ENCODE results near the gene RAD23B. TPM values are rescaled to one million over a fixed set of nuclear protein-coding genes. Genes with fewer than 3 reads are reported as not detected.

Gene RAD23B
- total RNA-seq, 4 donors from 2014 or later: 45.7 to 57.4 (median 50.5) TPM

DNA sequence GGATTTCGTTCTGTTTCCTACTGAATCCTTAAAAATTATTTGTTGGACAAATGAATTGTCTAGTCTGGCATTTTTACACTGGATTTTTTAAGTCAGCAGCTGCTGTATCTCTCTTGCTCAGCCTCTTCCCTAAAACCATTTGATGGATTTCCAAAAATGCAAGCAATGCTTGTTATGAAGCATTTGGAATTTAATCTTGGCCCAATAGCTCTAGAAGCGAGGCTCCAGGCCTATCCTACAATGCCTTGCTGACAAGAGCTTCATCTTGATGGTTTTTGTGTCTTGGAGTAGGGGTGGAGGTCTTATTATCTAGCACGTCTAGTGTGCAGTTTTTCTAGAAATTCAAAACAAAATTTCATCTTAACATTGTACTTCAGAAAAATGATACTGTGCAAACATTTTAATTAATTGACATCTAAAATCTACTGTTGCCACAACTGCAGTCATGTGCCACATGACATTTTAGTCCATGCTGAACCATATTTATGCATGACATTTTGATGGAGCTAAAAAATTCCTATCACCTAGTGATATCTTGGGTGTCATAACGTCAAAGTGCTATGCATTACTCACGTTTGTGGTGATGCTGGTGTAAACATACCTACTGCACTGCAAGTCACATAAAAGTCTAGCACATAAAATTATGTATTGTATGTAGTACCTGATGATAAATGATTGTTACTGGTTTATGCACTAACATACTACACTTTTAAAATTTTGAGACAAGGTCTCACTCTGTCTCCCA lies 5.9 kb upstream of the RAD23B start:
- TF ChIP-seq, protein P1, sequence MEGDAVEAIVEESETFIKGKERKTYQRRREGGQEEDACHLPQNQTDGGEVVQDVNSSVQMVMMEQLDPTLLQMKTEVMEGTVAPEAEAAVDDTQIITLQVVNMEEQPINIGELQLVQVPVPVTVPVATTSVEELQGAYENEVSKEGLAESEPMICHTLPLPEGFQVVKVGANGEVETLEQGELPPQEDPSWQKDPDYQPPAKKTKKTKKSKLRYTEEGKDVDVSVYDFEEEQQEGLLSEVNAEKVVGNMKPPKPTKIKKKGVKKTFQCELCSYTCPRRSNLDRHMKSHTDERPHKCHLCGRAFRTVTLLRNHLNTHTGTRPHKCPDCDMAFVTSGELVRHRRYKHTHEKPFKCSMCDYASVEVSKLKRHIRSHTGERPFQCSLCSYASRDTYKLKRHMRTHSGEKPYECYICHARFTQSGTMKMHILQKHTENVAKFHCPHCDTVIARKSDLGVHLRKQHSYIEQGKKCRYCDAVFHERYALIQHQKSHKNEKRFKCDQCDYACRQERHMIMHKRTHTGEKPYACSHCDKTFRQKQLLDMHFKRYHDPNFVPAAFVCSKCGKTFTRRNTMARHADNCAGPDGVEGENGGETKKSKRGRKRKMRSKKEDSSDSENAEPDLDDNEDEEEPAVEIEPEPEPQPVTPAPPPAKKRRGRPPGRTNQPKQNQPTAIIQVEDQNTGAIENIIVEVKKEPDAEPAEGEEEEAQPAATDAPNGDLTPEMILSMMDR (IDR thresholded peaks at IDR 0.05): no peak
- no peak for TF ChIP-seq POLR2A (IDR thresholded peaks at IDR 0.05)
- H3K9me3 ChIP-seq: no peaks in the 10 kb centered on the region
- no peak overlapping the region for H3K4me3 ChIP-seq
- H3K27ac ChIP-seq: no peak overlapping the region
- no peaks in the 10 kb centered on the region for H3K36me3 ChIP-seq
- no peak for DNase-seq
- no peaks in the 10 kb centered on the region for H3K27me3 ChIP-seq
- H3K4me1 ChIP-seq: peaks cover 0 to 5% (median 0%) of the 10 kb centered on the region in 4 donors

DNA sequence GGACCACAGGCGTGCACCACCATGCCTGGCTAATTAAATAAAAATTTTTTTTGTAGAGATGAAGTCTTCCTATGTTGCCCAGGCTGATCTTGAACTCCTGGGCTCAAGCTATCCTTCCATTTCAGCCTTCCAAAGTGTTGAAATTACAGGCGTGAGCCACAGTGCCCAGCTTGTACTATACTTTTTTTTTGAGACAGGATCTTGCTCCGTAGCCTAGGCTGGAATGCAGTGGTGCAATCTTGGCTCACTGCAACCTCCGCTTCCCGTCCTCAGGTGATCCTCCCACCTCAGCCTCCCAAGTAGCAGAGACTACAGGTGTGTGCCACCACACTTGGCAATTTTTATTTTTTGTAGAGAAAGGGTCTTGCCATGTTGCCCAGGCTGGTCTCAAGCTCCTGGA lies 5.3 kb upstream of the RAD23B start:
- H3K36me3 ChIP-seq: no peaks in the 10 kb centered on the region
- no peak for TF ChIP-seq POLR2A (IDR thresholded peaks at IDR 0.05)
- TF ChIP-seq, protein P1 (IDR thresholded peaks at IDR 0.05): no peak
- DNase-seq: no peak
- H3K4me1 ChIP-seq: peaks cover 0 to 7% (median 0%) of the 10 kb centered on the region in 4 donors
- H3K4me3 ChIP-seq: no peak overlapping the region
- no peaks in the 10 kb centered on the region for H3K27me3 ChIP-seq
- H3K27ac ChIP-seq: no peak overlapping the region
- H3K9me3 ChIP-seq: no peaks in the 10 kb centered on the region

DNA sequence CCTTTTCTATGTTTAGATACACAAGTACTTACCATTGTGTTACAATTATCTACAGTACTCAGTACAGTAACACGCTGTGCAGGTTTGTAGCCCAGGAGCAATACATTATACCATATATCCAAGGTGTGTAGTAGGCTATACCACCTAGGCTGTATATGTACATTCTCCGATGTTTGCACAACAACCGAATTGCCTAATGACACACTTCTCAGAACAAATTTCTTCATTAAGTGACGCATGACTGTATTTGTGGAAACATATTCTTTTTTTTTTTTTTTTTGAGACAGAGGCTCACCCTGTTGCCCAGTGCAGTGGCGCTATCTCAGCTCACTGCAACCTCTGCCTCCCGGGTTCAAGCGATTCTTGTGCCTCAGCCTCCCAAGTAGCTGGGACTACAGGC lies 4.0 kb upstream of the RAD23B start:
- Histone ChIP-seq H3K27me3 (no peaks in the 10 kb centered on the region), H3K4me3 (no peak overlapping the region), H3K9me3 (no peaks in the 10 kb centered on the region), H3K27ac (no peak overlapping the region), H3K4me1 (peaks cover 0 to 7% (median 0%) of the 10 kb centered on the region in 4 donors), H3K36me3 (no peaks in the 10 kb centered on the region)
- TF ChIP-seq, protein P1 (IDR thresholded peaks at IDR 0.05): no peak
- no peak for TF ChIP-seq POLR2A (IDR thresholded peaks at IDR 0.05)
- DNase-seq: no peak

DNA sequence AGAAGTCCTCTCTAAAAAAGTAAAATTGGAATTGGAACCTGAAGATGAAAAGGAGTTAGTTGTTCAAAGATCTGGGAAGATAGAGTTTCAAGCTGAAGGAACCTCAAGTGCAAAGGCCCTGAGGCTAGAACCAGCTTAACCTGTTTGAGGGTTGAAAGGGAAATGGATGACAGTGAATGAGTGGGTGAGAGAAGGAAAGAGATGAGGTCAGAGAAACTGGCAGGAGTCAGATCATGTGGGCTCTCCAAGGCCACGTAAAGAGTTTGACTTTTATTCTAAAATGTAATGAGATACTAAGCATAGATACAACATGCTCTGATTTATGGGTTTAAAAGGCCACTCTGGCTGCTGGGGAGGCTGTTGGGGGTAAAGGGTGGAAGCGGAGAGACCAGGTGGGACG lies 2.5 kb upstream of the RAD23B start:
- no peak overlapping the region for H3K27ac ChIP-seq
- DNase-seq: no peak

DNA sequence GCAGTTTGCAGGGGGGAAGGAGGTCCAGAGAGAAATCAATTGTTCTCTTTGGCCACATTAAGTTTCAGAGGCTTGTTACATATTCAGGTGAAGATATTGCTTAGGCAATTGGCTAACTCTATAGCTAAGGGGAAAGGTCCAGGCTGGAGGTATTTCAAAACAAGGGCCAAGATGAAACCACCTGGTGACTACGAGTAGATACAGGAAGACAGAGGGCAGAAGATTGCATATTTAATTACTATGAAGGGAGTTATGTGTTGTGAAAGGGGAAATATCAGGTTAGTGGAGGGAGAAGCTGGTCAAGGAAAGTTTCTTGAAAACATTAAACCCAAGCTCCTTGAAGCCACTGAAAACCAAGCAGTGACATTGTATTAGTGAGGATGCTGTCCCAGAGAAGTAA lies 1.9 kb upstream of the RAD23B start:
- TF ChIP-seq POLR2A (IDR thresholded peaks at IDR 0.05): no peak
- TF ChIP-seq, protein P1 (IDR thresholded peaks at IDR 0.05): no peak
- no peaks in the 10 kb centered on the region for H3K9me3 ChIP-seq
- peaks cover 0 to 26% (median 6%) of the 10 kb centered on the region in 4 donors for H3K4me1 ChIP-seq
- no peak overlapping the region for H3K4me3 ChIP-seq
- H3K27me3 ChIP-seq: no peaks in the 10 kb centered on the region
- H3K27ac ChIP-seq: no peak overlapping the region
- DNase-seq: no peak
- H3K36me3 ChIP-seq: no peaks in the 10 kb centered on the region

More for the DNA sequence above, 2.5 kb upstream of the RAD23B start:
- peaks cover 0 to 20% (median 4%) of the 10 kb centered on the region in 4 donors for H3K4me1 ChIP-seq
- H3K27me3 ChIP-seq: no peaks in the 10 kb centered on the region
- no peak overlapping the region for H3K4me3 ChIP-seq
- TF ChIP-seq POLR2A (IDR thresholded peaks at IDR 0.05): no peak
- TF ChIP-seq, protein P1 (IDR thresholded peaks at IDR 0.05): no peak
- H3K36me3 ChIP-seq: no peaks in the 10 kb centered on the region
- no peaks in the 10 kb centered on the region for H3K9me3 ChIP-seq

All from Peyer's patch (tissue), 4 donors.